AG20443 (cell line): Measurements from ENCODE around the gene WNT5B.

Source experiments
- DNase-seq: peaks from one replicate; pipeline ENCODE4 v3.0.0; 2012; ENCODE audit warnings: low spot score, mixed read lengths

WNT5B gene

DNA sequence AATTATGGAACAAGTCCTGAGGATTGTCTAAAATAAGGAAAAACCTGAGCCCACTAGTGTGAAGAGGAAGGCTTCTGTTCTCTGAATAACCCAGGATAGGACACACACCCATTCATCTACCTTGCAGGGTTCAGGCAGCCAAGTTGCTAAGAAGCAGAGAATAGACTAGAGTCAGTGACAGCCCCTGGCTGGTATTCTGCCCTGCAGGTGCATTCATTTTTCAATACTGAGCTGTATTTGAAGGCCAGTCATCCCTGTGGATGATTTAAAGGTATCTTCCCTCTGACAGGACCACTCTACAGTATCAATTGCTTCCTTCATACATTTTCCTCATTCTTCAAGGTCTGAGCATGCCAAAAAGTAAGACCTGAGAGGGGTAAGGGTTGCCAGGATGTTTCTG, 22.9 kb downstream of the WNT5B start:
- no peak for DNase-seq

DNA sequence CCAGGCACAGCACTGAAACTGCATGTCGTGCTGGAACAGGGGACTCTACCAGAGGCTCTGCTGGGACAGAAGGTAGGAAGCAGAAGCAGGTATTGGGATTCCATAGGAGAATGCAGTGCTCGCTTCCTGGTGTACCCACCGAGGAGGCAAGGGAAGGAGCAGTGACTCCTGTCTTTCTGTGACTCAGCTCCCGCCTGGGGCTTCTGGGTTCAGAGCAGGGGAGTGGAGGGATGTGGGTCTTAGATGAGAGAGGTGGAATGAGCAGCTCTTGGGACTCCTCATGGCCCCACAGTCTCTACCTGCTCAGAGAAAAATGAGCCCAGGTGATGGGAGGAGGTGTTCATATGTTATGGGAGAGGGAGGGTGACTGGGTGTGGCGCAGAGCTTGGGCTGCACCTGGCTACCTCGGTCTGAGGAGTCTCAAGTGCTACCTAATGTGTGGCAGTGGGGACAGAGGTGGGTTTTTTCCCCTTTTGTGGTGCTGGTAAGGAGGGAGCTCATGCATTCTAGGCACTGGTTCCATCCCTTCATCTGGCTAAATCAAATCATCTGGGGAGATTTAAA, 26.3 kb downstream of the WNT5B start:
- no peak for DNase-seq

DNA sequence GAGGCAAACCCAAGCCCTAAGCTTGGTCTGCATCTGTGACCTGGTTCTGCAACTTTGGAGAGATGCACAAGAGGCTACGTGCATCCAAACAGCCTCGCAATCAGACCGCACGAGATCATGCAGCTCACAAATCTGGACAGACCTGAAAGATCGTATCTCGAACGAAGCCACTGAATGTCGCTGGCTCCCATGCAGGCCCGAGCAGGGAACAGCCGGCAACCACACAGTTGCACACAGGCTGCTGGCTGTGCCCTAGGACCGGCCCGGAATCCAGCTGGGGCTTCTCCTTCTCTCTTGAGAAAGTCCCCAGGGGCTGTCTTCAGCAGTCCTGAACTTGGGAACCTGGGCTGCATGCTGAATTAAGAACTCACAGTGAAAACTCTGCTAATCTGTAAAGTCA, 27.9 kb downstream of the WNT5B start:
- no peak for DNase-seq

DNA sequence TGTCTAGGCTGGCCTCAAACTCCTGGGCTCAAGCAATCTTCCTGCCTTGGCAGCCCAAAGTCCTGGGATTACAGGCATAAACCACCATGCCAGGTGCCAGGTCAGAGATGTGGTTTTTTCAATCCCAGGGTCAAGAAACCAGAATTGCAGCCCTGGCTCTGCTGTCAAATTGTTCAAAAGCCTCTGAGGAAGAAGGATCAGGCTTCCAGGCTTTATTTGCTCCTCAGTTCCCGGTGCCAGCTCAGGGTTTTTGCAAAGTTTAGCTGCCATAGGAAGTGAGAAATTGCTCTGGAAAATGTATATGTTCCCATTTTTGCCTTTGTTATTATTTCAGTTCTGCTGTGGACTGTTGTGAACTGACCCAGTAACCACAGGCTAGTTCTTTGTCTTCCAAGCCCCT, 28.7 kb downstream of the WNT5B start:
- DNase-seq = no peak

DNA sequence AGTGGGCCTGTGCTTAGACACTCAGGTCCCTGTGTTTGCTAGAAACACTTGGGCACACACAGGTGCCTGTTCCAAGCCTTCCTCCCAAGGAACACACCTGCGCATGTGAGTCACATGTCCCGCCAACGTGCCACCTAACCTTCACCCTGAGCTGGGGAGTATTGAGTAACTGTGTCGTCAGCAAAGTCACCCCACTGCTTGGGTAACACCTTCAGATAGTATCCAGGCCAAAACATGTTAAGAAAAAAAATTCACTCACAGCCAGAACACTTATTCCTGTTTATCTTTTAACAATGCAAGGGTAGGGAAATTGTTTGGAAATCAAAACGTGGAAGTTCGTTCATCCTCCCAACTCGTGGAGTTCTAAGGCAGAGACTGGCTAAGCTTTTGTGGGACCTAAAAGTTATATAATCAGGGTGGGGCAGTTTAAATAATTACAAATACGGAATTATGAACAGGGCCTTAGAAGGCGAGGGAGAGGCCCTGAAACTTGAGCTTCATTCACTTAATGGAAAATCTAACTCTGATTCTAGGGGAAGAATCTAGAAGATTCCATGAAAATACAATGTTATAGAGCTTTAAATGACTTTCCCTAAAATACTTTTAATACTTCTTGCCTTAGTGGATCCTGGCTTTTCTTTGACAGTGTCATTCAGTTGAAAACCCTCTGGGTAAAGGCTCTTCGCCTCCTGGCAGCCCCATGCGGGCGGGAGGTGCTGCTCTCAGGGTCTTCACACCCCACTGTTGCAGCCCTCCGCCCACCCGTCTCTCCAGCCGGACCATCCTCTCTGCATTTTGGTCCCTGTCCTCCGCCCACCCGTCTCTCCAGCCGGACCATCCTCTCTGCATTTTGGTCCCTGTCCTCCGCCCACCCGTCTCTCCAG, 31.5 kb downstream of the WNT5B start:
- DNase-seq = no peak

DNA sequence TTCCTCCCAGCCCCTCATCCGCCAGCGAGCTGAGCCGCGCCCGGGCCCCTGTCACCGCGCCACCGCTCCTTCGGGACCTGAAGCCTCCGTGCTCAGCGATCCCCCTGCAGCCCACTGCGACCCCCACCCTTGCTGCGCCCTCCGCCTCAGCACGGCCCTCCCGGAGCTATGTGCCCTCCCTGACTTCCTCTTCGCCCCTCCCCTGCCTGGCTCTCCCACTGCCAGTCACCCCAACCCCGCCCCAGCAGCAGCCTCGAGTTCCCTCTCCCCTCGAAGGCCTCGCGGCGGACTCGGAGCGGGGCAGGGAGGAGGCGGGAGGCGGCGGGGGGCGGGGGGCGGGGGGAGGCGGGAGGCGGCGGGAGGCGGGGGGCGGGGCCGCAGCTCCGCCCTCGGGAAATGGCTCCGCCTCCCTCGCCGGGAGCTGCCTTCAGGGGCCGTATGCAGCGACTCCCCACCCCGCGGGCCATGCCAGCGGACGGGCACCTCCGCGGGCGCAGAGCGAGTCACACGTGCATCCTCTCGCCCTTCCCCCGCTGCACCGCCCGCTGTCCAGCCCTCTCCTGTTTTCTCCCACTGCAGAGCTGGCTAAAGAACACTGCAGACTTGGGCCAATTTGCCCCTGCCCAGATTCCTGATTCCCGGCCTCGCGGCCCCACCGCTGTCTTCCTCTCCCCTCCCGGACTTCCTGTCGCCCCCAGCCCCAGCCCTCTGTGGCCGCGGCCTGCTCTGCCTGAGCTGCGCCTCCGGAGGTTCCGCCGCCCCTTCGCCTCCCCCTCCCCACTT, 32.7 kb downstream of the WNT5B start:
- peak; percentile 96 for DNase-seq

DNA sequence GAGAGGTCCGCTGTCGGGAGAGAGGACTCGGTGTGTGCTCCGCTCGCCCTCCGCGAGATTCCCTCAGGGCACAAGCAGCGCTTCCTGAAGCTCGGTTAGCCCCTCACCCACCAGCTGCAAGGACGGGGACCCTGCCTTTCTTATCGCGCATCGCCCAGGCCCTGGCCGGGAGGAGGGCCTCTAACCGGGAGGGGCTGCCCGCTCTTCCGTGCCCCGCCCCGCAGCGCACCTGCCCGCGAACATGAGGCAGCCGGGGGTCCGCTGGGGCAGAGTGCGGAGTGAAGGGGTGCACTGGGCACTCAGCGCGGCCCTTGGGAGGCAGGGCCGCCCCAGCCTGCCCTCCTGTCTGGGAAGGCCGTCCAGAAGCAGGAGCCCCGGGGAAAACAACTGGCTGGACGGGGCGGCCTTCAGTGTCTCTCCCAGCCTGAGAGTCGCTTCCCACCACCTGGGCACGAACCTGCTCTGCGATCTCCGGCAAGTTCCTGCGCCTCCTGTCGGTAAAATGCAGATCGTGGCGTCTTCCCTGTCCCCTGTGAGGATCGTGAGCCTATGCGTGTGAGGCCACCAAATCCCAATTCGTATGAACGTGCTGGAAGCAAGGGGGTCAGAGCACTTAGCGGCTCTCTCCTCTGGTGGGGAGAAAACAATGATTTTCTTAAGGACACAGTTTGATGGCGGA, 33.9 kb downstream of the WNT5B start:
- no peak for DNase-seq

DNA sequence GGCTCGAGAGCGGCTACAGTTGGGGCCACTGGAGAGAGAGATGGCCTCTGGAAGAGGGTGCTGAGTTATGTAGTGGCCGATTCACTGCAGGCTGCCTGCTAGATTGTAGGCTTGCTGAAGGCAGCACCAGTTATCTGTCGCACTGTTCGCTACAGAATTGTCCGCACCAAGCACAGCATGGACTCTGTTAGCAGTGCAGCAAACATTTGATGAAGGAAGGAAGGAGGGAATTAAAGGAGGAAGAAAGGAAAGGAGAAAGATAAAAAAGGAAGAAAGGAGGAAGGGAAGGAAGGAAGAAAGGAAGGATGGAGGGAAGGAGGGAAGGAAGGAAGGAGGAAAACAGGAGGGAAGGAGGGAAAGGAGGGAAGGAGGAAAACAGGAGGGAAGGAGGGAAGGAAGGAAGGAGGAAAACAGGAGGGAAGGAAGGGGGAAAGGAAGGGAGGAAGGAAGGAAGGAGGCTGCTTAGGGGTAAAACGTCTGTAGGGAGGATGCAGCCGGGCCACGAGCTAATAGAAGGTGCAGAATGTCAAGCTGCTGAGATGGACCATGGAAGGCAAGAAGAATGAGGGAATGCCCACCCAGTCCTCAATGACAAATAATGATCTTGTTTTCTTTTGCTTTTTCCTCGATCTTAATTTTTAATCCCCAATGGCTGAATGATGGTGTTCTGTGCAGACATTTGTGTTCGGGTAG, 34.6 kb downstream of the WNT5B start:
- no peak for DNase-seq

DNA sequence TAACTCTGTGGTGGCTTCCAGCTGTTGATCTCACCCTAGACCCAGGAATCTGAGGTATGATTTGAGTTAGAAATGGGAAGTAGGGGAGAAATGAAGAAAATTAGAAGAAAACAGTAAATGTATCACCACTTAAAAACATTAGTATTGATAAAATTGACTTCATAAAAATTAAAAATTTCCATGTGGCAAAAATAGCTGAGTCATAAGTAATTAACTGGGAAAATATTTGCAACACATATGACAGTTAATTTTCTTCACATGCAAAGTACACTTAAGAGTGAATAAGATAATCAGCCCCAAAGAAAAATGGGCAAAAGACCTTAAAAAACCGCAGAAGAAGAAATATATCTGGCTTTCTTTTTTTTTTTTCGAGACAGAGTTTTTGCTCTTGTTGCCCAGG, 36.3 kb downstream of the WNT5B start:
- no peak for DNase-seq

DNA sequence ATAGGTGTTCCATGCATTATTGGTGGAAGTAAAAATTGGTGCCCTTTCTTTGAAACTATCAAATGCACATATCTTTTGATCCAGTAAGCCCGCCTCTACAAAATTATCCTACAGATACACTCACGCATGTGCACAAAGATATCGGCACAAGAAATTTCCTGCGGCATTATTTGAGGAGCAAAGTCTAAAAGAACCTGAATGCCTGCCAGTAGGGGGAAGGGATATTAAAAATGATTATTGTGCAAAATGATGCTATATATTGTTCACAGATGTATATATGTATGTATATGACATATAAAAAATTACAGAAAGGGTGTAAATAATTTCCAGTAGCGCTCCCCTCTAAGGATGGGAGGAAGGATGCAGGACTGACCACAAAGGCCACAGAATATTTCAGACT, 37.2 kb downstream of the WNT5B start:
- DNase-seq = no peak

DNA sequence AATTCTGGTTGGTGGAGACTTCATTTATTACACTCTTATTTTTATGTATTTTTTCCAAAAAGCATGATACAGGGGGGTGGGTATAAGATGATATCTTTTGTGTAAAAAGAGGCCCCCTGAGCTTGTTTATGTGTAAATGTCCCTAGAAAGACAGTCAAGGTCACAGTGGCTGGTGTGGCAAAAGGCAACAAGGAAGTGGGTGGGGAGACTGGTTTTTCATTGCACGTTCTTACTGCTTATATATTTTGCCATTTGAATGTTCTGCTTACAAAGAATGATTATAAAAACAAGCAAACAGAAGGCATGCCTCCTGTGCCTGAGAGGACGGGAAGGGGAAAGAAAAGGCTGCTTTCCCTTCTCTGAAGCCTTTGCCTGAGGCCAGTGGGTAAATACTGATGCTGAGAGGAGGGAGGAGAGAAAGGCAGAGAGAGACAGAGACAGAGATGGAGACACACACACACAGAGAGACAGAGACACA, 37.7 kb downstream of the WNT5B start:
- DNase-seq = no peak

DNA sequence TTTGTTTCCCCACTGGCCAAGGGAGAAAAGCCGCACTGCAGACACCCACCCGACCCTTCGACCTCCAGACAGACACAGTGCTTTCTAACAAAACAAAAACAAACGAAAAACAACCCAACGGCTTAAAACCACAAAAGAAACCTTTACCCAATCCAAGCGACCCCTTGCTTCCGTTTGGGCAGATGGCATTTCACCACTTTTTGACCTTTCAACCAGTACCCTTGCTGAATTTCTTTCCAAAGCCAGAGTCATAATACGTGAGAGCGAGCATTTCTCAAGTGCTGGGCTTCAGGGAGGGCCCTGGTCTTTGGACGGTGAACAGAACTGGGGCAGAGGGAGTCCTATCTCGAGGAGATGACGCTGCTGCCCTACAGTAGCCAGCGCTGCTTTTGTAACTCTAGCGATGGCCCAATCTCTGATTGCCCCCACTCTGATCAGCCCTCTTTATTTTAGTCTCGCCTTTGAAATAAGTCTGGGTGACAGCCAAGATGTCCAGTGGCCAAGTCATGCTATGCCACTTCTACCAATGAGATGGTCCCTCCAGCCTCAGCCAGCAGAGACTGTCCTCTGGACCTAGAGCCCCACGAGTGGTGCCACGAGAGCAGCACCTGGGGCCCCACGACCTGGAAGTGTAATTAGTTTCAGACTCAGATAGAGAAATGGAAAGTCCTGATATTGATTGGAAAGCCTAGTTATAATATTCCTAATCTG, 40.0 kb downstream of the WNT5B start:
- DNase-seq = no peak

DNA sequence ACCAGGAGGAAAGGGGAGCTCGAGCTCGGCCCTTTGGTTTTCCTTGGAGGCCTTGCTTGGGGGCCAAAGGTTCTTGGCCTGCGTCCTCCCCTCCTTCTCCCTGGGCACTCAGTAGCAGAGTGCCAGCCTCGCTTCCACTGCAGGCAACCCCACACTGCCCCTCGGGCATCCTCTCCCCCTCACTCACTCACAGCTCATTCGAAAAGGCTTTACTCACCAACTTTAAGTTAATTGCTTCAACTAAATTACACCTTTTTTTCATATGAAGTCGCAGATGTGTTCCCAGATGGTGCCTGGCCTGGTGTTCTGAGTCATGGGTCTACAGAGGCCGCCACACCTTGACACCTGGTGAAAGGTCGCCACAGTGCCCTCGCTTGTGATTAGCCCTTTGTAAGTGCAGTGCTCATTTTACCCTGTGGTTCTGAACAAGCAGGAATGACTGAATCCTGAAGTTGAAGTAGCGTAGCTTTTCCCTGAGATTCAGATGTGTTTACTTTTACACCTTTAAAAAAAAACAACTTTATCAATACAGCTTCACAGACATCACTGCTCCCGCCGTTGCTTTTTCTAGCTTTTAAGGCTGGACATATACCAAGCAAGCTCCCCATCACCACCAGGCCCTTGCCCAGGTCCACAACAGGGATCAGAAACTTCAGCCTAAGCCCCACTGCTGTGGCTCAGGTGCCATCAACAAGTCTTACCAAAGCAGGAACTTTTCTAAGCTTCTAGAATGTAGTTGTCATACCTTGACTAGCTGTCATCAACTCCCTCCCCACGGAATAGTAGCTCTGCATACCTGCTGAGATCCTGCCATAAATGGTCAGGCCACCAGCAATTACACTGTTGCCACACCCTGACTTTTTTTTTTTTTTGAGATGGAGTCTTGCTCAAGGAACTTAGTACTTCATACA, 41.6 kb downstream of the WNT5B start:
- DNase-seq = no peak

DNA sequence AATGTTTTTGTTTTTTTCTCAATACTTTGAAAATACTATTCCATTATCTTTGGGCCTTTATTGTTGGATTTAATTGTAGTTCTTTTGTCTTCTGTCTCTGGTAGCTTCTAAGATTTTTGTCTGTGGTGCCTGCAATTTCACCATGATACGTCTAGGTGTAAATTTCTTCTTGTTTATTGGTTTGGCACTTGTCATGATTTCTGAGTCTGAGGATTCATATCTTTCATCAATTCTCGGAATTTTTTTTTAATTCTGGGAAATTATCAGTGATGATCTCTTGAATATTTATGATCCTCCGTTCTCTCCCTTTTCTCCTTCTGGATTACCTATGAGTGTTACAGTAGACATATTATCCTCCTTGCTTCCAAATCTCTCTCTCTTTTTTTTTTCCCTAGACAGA, 47.0 kb downstream of the WNT5B start:
- no peak for DNase-seq

DNA sequence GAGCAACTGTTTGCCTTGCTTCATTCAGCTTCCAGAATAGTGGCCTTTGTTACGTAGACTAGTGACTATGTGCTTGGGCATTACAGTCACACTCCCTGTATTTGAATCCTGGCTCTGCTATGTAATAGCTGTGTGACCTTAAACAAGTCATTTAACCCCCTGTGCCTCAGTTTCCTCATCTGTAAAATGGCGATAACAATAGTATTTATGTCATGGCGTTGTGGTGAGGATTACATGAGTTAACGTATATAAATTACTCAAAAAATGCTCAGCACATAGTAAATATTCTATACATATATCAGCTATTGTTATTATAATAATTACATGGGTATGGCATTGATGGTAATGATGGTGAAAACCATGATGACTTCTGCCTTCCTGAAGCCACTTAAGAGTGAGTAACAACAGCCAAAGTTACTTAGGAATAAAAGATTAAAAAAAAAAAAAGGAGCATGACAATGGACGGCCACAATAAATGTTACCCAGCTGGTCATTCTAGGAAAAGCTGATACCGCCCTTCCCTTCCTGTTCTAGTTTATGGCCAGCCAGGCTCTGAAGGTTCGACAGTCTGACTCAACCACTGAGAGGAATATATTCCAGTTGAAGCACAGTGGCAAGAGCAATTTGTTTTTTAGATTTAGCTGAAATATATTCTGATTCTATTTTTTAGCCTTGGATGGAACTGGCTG, 51.9 kb downstream of the WNT5B start:
- DNase-seq = peak; percentile 52

DNA sequence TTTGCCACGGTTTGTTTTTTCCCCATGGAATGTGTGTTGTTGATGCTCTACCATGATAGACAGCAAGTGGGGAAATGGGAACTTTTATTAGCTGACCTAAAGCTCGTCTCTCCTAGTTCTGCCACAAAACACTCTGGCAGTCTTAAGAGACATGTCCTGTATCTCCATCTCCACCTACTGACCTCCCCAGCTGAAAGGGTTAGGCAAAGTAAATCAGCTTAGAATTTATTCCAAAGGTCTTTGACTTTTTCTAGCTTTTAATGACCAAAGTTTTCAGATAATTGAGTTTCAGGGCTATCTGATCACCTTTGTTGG, 52.4 kb downstream of the WNT5B start:
- DNase-seq = no peak

DNA sequence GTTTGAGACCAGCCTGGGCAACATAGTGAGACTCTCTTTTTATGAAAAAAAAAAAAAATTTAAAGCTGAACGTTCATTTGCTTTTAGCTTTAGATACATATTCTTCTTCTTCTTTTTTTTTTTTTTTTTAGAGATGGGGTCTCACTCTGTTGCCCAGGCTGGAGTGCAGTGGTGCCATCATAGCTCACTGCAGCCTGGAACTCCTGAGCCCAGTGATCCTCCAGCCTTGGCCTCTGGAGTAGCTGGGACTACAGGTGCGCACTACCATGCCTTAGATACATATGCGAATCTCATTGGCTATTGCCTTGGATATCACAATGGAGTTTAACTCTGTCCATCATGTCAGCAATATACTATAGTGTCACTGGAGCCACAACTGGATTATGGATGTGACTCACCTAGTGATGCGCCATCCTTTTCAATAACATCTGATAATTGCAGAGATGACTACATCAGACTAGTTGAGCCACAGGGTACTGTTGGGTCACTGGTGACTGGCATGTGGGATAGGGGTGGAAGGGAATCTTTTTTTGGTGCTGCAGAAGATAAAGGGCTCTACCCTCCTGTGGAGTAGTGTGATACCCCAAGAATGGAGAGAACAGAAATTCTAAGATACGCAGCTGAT, 59.2 kb downstream of the WNT5B start:
- no peak for DNase-seq

DNA sequence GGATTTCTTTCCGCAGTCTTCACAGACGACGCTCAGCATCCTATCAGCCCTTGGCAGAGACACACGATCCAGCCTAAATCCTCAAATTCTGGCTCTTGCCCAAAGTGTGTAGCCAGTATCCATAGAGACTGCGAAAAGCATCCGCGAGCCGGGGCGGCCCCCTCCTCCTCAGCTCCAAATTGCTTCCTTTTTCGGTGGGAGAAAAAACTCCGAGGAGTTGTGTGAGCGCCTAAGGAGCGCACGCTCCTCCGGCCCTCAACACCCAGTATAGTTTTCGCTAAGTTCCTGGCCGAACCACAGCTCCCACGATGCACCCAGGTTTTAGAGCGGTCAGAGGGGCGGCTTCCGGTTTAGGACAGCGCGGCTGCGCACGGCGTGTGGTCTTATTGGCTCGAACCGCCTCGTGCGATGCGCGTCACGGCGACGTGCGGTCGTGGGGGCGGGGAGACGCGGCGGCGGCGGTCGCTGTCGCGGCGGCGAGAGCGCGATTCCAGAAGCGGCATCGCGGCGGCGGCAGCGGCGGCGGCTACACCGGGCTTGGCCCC, 61.6 kb downstream of the WNT5B start, which contains the start of gene ADIPOR2:
Gene ADIPOR2, plus strand, starts transcription at position 493 of the 545 bp plus-strand sequence. CDS start 63,274 bp downstream, outside the sequence.
- DNase-seq = peak; percentile 99
